IPS-20b (cell line): ENCODE data around the gene TRIM63.
"Not testable (repeated sequence)": the region's sequence is repeated elsewhere in the genome, so short reads cannot be mapped to it uniquely, and the experiment has no call there.

ENCODE experiments used
- H3K27ac ChIP-seq: one replicate; pipeline ENCODE4 v1.5.1; 2013; ENCODE audit warnings: low read length
- H3K27me3 ChIP-seq: 2 replicates; pipeline ENCODE4 v1.6.1; 2013; ENCODE audit warnings: mild to moderate bottlenecking, low read length, inconsistent platforms; ENCODE audit not compliant: insufficient read depth
- H3K36me3 ChIP-seq: 2 replicates; pipeline ENCODE4 v1.6.1; 2013; ENCODE audit warnings: low read depth, mild to moderate bottlenecking, inconsistent platforms, low read length, moderate library complexity; ENCODE audit not compliant: insufficient read depth
- H3K4me1 ChIP-seq: 2 replicates; pipeline ENCODE4 v1.6.1; 2013; ENCODE audit warnings: mild to moderate bottlenecking, control low read depth, inconsistent platforms, low read length, moderate library complexity; ENCODE audit not compliant: insufficient read depth
- H3K4me3 ChIP-seq: 2 replicates; pipeline ENCODE4 v1.5.1; 2013; ENCODE audit warnings: mild to moderate bottlenecking, low read length, inconsistent platforms
- H3K9ac ChIP-seq: 2 replicates; pipeline ENCODE4 v1.6.1; 2013; ENCODE audit warnings: low read depth, mild to moderate bottlenecking, inconsistent platforms, low read length, moderate library complexity
- H3K9me3 ChIP-seq: 2 replicates; pipeline ENCODE4 v1.6.1; 2013; ENCODE audit warnings: mild to moderate bottlenecking, low read depth, low read length, inconsistent platforms; ENCODE audit not compliant: insufficient read depth

TRIM63 gene

DNA sequence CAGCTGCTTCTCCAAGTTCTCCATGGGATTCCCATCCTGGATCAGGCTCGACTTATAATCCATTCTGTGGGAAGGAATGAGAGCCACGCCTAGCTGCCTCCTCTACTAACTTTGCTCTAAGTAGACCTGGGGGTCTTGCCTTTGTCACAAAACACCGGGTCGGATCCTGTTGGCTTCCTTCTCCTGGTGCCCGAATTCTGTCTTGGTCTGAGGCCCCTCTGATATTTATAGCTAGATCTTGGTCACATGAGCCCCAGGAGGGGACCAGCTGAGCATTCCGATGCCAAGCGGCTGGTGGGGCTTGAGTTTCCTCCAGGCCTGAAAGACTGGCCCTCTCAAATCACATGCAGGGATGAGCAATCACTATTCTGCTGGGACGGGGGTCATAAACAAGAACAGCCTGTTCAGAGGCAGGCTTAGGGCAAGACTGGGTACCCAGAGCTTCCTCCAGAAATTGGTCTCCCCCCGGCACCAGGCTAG lies at the start of gene TRIM63:
TSS of gene TRIM63 (minus strand) at position 199 of the 480 bp plus-strand sequence. CDS start at position 63, 136 bp downstream.
- Histone ChIP-seq H3K9me3 (no peaks in the 10 kb centered on the region), H3K27ac (no peak within 1 kb of the TSS), H3K27me3 (no peaks in the 10 kb centered on the region), H3K4me1 (no peaks in the 10 kb centered on the region), H3K36me3 (no peaks in the 10 kb centered on the region), H3K9ac (no peak within 1 kb of the TSS), H3K4me3 (no peak within 1 kb of the TSS)

DNA sequence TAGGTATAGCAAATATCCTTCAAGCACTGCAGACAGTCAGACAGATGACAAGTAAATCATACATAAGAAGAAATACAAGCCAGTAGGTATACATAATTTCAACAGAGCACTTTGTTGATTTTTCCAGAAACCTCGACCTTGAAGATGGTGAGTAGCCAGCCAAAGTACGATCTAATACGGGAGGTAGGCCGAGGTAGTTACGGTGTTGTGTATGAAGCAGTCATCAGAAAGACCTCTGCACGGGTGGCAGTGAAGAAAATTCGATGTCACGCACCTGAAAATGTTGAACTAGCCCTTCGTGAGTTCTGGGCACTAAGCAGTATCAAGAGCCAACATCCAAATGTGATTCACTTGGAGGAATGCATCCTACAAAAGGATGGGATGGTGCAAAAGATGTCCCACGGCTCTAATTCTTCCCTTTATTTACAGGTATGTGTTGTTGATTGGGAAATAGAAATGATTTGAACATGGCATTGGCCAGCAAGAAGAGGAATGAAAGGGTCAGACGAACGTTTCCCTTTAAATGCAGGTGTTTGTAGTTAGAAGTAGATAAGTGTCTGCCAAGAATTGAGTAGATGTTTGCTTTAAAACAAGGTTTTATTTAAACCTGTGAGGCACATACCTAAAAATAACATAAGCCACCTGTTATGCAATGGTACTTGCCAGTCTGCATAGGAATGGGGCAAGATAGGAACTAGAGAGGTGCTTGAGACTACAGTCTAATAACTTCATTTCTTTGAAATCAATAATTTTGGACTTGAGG lies 46.9 kb upstream of the TRIM63 start:
- Histone ChIP-seq H3K27me3 (peaks cover 13% of the 10 kb centered on the region), H3K4me3 (no peak overlapping the region), H3K36me3 (peaks cover 22% of the 10 kb centered on the region), H3K4me1 (peaks cover 10% of the 10 kb centered on the region; the same call in 1 of the 2 replicates), H3K27ac (no peak overlapping the region), H3K9me3 (no peaks in the 10 kb centered on the region), H3K9ac (no peak overlapping the region)

DNA sequence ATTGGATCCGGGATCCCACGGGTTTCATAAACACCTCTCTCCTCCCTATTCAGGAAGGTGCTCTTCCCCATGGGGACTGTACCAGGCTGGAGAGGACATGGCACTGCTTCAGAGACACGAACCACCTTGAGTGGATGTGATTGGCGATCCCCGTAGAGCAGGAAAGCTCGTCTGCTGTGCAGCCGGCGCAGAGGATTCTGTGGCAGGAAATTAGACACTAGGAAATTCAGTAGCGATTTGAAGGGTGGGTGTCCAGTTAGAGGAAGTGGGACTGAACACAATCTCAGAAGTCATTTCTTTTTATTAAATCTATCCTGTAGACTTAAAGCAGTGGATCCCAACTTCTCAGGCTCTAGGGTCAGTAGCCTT lies 45.0 kb upstream of the TRIM63 start:
- Histone ChIP-seq H3K27me3 (peaks cover 14% of the 10 kb centered on the region), H3K9ac (peak overlapping the region; percentile 95; the same call in 1 of the 2 replicates), H3K27ac (no peak overlapping the region), H3K9me3 (no peaks in the 10 kb centered on the region), H3K36me3 (peaks cover 14% of the 10 kb centered on the region), H3K4me3 (peak overlapping the region; percentile 97), H3K4me1 (peaks cover 10% of the 10 kb centered on the region; the same call in 1 of the 2 replicates)

DNA sequence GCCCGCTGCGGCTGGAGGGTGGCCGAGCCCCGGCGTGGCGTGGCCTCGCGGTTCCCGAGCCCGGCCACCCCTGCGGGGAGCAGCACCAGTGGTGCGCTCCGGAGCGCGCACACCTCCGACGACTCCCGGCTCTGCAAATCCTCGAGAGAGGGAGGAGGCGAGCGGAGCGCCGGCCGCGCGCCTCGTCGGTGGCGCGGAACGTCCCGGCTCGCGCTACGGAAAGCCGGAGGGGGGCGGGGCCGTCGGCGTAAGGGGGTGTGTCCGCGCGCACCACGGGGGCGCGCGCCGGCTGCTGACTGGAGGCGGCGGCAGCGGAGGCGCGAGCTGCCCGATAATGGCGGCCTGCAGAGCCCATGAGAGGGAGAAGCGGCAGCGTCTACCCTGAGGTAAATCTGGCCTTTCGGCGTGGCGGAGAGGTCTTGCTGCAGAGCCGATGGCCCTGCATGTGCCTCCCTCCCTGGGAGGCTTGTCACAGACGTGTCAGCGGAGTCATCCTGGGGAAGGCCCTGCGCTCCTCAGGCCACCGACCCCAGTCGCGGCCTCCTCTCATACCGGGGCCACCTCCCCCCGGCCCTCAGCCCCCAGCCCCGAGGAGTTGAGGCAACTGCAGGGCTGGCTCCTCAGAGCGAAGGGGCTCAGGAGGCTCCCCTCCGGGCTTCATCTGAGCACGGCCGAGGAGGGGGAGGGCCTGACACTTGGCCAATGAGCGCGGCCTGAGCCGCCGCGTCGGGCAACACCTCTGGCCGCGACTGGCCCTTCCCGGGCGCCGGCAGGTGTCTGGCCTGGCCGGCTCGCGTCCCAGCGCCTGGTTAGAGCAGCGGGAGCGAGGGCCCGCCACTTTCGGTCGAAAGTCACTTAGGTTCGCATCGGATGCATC lies 44.3 kb upstream of the TRIM63 start, which contains the start of gene PDIK1L:
TSS of gene PDIK1L (plus strand) at position 295 of the 877 bp plus-strand sequence. CDS start 2,485 bp downstream, outside the sequence.
- peak within 1 kb of the TSS; percentile 97 for H3K4me3 ChIP-seq
- H3K9me3 ChIP-seq: no peaks in the 10 kb centered on the region
- peaks cover 14% of the 10 kb centered on the region for H3K27me3 ChIP-seq
- H3K36me3 ChIP-seq: peaks cover 14% of the 10 kb centered on the region
- peak within 1 kb of the TSS; percentile 95; the same call in 1 of the 2 replicates for H3K9ac ChIP-seq
- no peak within 1 kb of the TSS for H3K27ac ChIP-seq
- peaks cover 10% of the 10 kb centered on the region; the same call in 1 of the 2 replicates for H3K4me1 ChIP-seq

DNA sequence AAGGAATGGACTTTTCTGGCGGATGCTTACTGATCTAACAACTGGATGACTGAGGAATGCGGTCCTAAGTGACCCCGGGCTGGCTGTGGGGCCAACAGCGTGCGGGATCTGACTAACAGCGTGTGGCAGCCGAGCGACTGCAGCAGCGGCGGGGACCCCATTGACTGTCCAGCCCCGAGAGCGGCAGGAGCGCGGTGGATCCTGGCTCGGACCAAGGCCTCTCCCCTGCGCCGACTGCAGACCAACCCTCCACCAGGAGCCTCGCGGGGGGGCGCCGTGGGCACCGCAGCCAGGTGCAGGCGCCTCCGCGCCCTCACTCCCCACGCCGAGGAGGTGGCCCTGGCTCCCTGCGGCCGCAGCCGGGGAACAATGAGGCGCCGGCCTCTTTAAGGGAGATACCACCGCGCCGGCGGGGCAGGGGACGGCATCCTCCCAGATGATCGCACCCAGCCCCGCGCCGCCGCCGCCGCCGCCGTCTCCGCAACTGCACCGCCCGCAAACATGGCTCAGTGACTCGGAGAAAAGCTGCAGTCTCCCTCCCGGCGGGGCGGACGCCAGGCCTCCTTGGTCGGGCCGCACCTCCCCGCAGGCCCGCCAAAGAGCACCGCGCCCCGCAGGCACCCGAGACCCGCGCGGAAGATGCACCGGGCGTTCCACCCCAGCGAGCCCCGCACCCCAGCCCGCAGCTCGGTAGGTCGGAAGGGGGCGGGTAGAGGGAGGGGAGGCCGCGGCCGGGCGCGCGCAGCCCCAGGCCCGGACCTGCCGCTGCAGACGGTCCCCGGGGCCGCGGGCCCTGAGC lies 43.5 kb upstream of the TRIM63 start:
- peaks cover 10% of the 10 kb centered on the region; the same call in 1 of the 2 replicates for H3K4me1 ChIP-seq
- H3K36me3 ChIP-seq: peaks cover 14% of the 10 kb centered on the region

DNA sequence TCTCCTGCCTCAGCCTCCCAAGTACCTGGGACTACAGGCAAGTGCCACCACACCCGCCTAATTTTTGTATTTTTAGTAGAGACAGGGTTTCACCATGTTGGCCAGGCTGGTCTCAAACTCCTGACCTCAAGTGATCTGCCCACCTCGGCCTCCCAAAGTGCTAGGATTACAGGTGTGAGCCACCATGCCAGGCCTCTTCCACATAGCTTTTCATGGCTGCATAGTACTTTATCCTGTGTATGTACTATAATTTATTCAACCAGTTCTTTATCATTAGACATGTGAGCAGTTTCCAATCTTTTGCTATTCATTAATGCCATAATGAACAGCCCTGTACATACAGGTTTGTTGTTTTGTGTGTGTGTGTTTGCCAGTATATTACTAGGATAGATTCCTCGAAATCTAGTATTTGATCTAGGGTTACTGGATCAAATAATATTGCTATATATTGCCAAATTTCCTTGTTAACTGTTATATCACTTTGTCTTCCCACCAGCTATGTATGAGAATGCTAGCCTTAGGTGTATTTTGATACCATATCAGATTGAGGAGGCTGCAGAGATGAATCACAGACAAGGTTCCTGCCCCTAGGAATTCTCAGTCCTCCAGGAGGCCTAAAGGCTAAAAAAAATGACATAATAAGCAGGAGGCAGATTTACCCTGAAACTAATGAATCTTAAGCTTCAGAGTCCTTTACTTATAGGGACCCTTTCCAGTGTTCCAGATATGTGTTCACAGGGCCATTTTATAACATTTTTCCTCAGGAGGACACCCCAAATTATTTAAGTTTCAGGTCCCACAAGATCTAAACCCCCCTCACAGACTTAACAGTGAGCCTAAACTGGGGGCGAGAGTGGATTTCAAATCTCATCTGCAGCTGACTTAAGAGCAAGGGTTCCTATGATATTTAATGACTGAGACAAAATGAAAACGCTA lies 42.1 kb upstream of the TRIM63 start:
- H3K9ac ChIP-seq: no peak overlapping the region

More for the DNA sequence above, 43.5 kb upstream of the TRIM63 start:
- Histone ChIP-seq H3K9me3 (no peaks in the 10 kb centered on the region), H3K4me3 (peak overlapping the region; percentile 97), H3K27me3 (peaks cover 14% of the 10 kb centered on the region), H3K27ac (no peak overlapping the region), H3K9ac (peak overlapping the region; percentile 78; the same call in 1 of the 2 replicates)

DNA sequence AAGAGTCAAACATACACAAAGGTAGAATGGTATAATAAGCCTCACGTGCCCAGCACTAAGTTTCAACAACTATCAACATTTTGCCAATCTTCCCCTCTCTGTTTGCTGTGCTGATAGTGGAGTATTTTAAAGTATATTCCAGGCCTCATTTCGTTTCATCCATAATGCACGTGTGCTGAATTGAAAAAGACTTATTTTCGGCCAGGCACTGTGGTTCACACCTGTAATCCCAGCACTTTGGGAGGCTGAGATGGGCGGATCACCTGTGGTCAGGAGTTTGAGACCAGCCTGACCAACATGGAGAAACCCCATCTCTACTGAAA lies 37.8 kb upstream of the TRIM63 start:
- not testable (repeated sequence) for H3K4me1 ChIP-seq, H3K4me3 ChIP-seq, H3K9me3 ChIP-seq, H3K9ac ChIP-seq, H3K36me3 ChIP-seq, H3K27me3 ChIP-seq, H3K27ac ChIP-seq

More for the DNA sequence above, 42.1 kb upstream of the TRIM63 start:
- 0 out of 2 replicates have a peak overlapping the region, but pooled peaks have one; percentile 97 for H3K4me3 ChIP-seq
- peaks cover 6% of the 10 kb centered on the region for H3K36me3 ChIP-seq
- peaks cover 14% of the 10 kb centered on the region for H3K27me3 ChIP-seq
- H3K4me1 ChIP-seq: peaks cover 10% of the 10 kb centered on the region; the same call in 1 of the 2 replicates
- no peak overlapping the region for H3K27ac ChIP-seq
- H3K9me3 ChIP-seq: no peaks in the 10 kb centered on the region

DNA sequence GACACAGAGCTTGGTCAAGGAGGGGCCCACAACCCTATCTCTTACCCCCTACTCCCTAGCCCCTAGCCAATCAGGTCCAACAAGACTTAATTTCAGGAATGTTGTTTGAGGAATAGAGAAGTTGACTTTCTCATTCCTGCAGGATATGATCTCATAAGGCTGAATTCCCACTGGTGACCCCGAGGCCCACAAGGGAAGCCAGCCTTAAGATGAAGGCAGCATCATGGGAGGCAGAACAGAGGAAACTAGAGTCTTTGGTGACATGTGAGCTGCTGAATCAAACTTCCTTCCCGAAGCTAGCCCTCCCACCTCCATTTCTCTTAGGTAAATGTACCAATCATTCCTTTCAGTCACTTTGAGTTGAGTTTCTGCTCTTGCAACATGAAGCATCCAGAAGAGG lies 35.1 kb upstream of the TRIM63 start:
- H3K9ac ChIP-seq: no peak overlapping the region
- no peak overlapping the region for H3K27ac ChIP-seq
- no peak overlapping the region for H3K4me3 ChIP-seq
- H3K36me3 ChIP-seq: no peaks in the 10 kb centered on the region
- no peaks in the 10 kb centered on the region for H3K9me3 ChIP-seq
- H3K27me3 ChIP-seq: no peaks in the 10 kb centered on the region
- H3K4me1 ChIP-seq: no peaks in the 10 kb centered on the region

DNA sequence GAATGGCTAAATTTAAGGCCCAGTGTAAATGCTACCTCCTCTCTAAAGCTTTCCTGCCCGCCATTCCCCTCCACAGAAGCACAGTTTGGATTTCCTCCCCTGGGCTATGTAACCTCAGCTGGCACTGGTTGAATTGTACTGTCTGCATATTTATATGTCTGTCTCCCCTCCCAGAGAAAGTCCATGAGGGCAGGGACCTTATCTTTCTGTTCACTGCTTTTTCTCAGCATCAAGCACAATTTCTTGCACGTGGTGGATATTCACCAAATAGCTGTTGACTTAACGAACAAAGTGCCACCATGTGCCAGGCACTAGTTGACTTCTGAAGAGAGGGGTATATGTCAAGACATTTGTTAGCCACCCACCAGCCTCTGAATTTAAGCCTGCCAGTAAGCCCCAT lies 34.7 kb upstream of the TRIM63 start:
- Histone ChIP-seq H3K9me3 (no peaks in the 10 kb centered on the region), H3K9ac (no peak overlapping the region), H3K4me3 (no peak overlapping the region), H3K27me3 (no peaks in the 10 kb centered on the region), H3K27ac (no peak overlapping the region), H3K4me1 (no peaks in the 10 kb centered on the region), H3K36me3 (no peaks in the 10 kb centered on the region)

DNA sequence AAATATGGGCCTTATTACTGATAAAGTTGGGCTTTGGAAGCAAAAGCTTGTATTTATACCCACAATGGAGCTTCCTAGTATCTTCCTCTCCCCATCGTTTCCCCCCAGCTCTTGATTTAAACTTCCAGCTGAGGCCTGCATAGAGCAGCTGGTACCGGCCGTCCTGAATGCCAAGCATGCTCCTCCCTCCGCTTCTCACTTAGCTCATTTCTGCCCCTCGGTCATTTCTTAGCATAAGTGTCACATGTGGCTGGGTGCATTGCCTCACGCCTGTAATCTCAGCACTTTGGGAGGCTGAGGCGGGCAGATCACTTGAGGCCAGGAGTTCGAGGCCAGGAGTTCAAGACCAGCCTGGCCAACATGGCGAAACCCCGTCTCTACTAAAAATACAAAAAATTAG lies 32.8 kb upstream of the TRIM63 start:
- H3K4me1 ChIP-seq, H3K27ac ChIP-seq, H3K27me3 ChIP-seq, H3K9ac ChIP-seq, H3K36me3 ChIP-seq, H3K9me3 ChIP-seq, H3K4me3 ChIP-seq: not testable (repeated sequence)
